Heart right ventricle (tissue), 16 donors: Measurements from ENCODE around the gene VSTM4. TPM values are rescaled to one million over a fixed set of nuclear protein-coding genes. Genes with fewer than 3 reads are reported as not detected.

Source experiments
- ATAC-seq, 8 donors: fragments of 200-7000 bp; cut with Tn5 transposase; one replicate each; pipeline ENCODE4 v1.9.1; 2020; ENCODE audit warnings: mild to moderate bottlenecking in 8 of 8, moderate library complexity in 8 of 8, moderate number of reproducible peaks in 1 of 8
- DNase-seq, 2 donors: peaks; one replicate each; pipeline ENCODE4 v3.0.0-alpha.2; 2020
- H3K27ac ChIP-seq, 10 donors: fragments of 200-600 bp; sonication (generic) in 2 of 10; one replicate each; pipeline versions ENCODE4 v1.5.0 to v1.8.0; 2020 to 2022; ENCODE audit warnings: mild to moderate bottlenecking in 3 of 10
- H3K27me3 ChIP-seq, 7 donors: fragments of 200-600 bp; one replicate each; pipeline ENCODE4 v1.8.0; 2021 to 2022; ENCODE audit warnings: mild to moderate bottlenecking in 2 of 7
- H3K36me3 ChIP-seq, 9 donors: fragments of 200-600 bp; sonication (generic) in 1 of 9; one replicate each; pipeline versions ENCODE4 v1.5.0 to v1.8.0; 2020 to 2022; ENCODE audit warnings: mild to moderate bottlenecking in 2 of 9
- H3K4me1 ChIP-seq, 9 donors: fragments of 200-600 bp; sonication (generic) in 1 of 9; one replicate each; pipeline versions ENCODE4 v1.5.0 to v1.8.0; 2020 to 2022; ENCODE audit warnings: mild to moderate bottlenecking in 4 of 9
- H3K4me3 ChIP-seq, 10 donors: fragments of 200-600 bp; sonication (generic) in 2 of 10; one replicate each; pipeline versions ENCODE4 v1.5.0 to v1.8.0; 2020 to 2022; ENCODE audit warnings: mild to moderate bottlenecking in 7 of 10, moderate library complexity in 2 of 10
- H3K9me3 ChIP-seq, 11 donors: fragments of 200-600 bp in 10 of 11; sonication (generic) in 2 of 11; one replicate each; pipeline versions ENCODE4 v1.5.0 to v1.8.0; 2013 to 2022; ENCODE audit warnings: mild to moderate bottlenecking in 2 of 11, control low read depth in 1 of 11, moderate library complexity in 1 of 11
- CTCF ChIP-seq, 9 donors: fragments of 200-600 bp; sonication (generic) in 2 of 9; IDR thresholded peaks; one replicate each; pipeline versions ENCODE4 v1.5.0 to v1.8.0; 2021 to 2022; ENCODE audit warnings: antibody characterized with exemption in 9 of 9, mild to moderate bottlenecking in 5 of 9, moderate library complexity in 1 of 9
- WGBS, 2 donors: extraction: QIAGEN DNeasy Blood & Tissue Kit; methylation state at CpG; one replicate each; pipeline ENCODE4 v1.1.7; 2013; ENCODE audit warnings: inconsistent platforms in 1 of 2; 5-methylcytosine and 5-hydroxymethylcytosine counted together
- intact Hi-C, 10 donors: fragments of 100-400 bp; cut with DNase I; formaldehyde crosslinking; loops; one replicate each; pipeline versions ENCODE4 v1.11.1 to v1.14.2; 2022
- polyA plus RNA-seq, 2 donors: library from polyadenylated mRNA; stranded (reverse); fragments of 200-250 nt; gene quantifications; one replicate each; pipeline ENCODE4 v1.2.3, GENCODE V29; 2013
- total RNA-seq, 10 donors: library from RNA; stranded (reverse); fragmentation: NEBNext Ultra II Directional in 3 of 10; extraction: Animal tissue kit (Norgen Biotek cat#: 25700) in 3 of 10; gene quantifications; one replicate each; pipeline versions ENCODE4 v1.2.1 to v1.2.4, GENCODE V29; 2021 to 2023
- donor health status: Arrhythmogenic right ventricular cardiomyopathy.
- donor health status: ischemic (EF 13 %, LVEDD 7.1; RV severe dilation, severe dysfunction).
- donor health status: healthy with polysubstance abuse.
- donor health status: DM: no; HTN: yes; CAD: no.
- donor health status: DM: no; HTN: no; CAD: no.
- donor health status: ischemic (EF 25% LVEDD 6.9; RV normal size, moderate dysfunction).
- donor health status: ischemic (EF 25% LVEDD 5.7; RV mildly dilated, moderate dysfunction).
- donor health status: healthy.
- donor health status: DM: yes; HTN: yes; CAD: no.
- donor health status: Ischemic cardiomyopathy.
- donor health status: ischemic (EF 35%, LVEDD 5.7; RV mildly dilated, moderate dysfunction).
- donor health status: nonischemic (EF 11% LVEDD 7.7; RV severe dilation, severe dysfunction).
- donor health status: DM: yes; HTN: yes; CAD: no.
- donor health status: PGD.
- donor health status: ischemic (EF 29% LVEDD 5.4; RV normal size, mild dysfunction).
- donor health status: nonischemic (EF 23%, LVEDD 6.1; RV moderate dilation, normal function).

VSTM4 gene
- total and polyA plus RNA-seq, 12 donors, result 5.0 to 26.7 (median 16.3) TPM

DNA sequence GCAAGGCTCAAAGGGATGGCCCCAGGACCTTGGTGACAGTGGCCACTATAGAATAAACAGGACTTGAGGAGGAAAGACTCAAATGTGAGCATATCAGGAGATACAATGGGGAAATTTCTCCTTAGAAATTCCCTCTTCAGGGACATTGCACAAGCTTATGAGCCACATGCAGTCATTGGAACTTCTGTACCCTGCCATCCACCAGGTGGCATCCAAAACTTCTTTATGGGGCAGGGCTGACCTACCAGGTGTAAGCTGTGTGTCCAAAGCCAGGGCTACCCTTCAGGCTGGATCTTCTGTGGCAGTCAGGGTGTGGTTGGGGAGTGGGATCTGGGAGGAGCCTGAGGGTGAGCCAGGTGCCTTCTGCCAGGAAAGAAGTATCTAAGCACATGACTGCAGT is 139.1 kb downstream of the VSTM4 start:
- no peaks in the 10 kb centered on the region for H3K27me3 ChIP-seq
- no peak overlapping the region for H3K27ac ChIP-seq
- no peaks in the 10 kb centered on the region for H3K9me3 ChIP-seq
- peaks cover 0 to 10% (median 0%) of the 10 kb centered on the region in 9 donors for H3K36me3 ChIP-seq
- intact Hi-C loops, result loop anchor here in 8 of 10 donors (1.0 to 10.0 kb wide), 7 partner anchors 186 to 541 kb away; no protein-coding TSS in a partner anchor
- peak in 8 of 9 donors; percentile 15 to 53 (median 46) for TF ChIP-seq CTCF (IDR thresholded peaks at IDR 0.05)
- no peak for DNase-seq
- H3K4me1 ChIP-seq, result peaks cover 0 to 2% (median 0%) of the 10 kb centered on the region in 9 donors
- no peak overlapping the region for H3K4me3 ChIP-seq
- ATAC-seq, result peak; percentile 20 to 81 (median 63)

DNA sequence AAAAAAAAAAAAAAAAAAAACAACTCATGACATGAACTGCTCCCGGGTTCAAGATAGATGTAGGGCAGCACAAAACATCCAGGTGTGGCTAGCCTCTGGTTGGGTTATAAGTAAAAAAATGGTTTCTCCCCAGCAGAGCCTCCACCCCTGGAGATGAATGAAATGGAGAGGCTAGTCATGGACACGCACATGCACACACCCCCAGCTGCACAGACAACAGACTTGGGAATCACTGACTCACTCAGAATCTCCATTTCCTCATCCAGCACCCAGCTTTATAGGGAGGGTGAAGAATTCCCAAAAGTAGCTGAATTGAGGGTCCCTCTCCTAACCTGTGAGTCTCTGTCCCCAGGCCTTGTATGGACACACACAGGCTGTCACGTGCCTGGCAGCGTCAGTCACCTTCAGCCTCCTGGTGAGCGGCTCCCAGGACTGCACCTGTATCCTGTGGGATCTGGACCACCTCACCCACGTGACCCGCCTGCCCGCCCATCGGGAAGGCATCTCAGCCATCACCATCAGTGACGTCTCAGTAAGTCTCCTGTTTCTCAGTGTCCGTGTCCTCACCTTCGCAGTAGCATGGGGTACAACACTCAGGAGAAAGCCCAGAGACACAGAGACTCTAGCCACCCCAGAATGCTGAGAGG is 140.7 kb downstream of the VSTM4 start:
- intact Hi-C loops, result loop anchor here in 7 of 10 donors (5.0 to 10.0 kb wide), 6 partner anchors 188 to 543 kb away; no protein-coding TSS in a partner anchor
- TF ChIP-seq CTCF (IDR thresholded peaks at IDR 0.05), result no peak
- 90 to 91% methylated on average over 12 of the region's 12 CpGs for WGBS, 2 donors
- no peaks in the 10 kb centered on the region for H3K9me3 ChIP-seq
- peaks cover 0 to 18% (median 0%) of the 10 kb centered on the region in 9 donors for H3K36me3 ChIP-seq
- H3K27me3 ChIP-seq, result no peaks in the 10 kb centered on the region
- no peak overlapping the region for H3K27ac ChIP-seq
- no peaks in the 10 kb centered on the region for H3K4me1 ChIP-seq
- ATAC-seq (no peak), DNase-seq (no peak)
- no peak overlapping the region for H3K4me3 ChIP-seq

GRCh38 chr10:48973065-48973464 is 142.3 kb downstream of the VSTM4 start:
- intact Hi-C loops, result loop anchor here in 2 of 10 donors (10.0 kb wide), 1 partner anchor 308 kb away; no protein-coding TSS in a partner anchor
- 88 to 89% methylated on average over 5 of the region's 5 CpGs for WGBS, 2 donors
- ATAC-seq, result no peak

GRCh38 chr10:48970654-48971053 is 144.7 kb downstream of the VSTM4 start:
- ATAC-seq (no peak), DNase-seq (no peak)
- Histone ChIP-seq H3K36me3 (peaks cover 0 to 15% (median 0%) of the 10 kb centered on the region in 9 donors), H3K27me3 (no peaks in the 10 kb centered on the region), H3K4me1 (peaks cover 0 to 2% (median 0%) of the 10 kb centered on the region in 9 donors), H3K27ac (no peak overlapping the region), H3K4me3 (no peak overlapping the region), H3K9me3 (no peaks in the 10 kb centered on the region)
- WGBS, 2 donors, result 86 to 92% methylated on average over 4 of the region's 4 CpGs
- no peak for TF ChIP-seq CTCF (IDR thresholded peaks at IDR 0.05)
- intact Hi-C loops, result loop anchor here in 2 of 10 donors (10.0 kb wide), 1 partner anchor 306 kb away; no protein-coding TSS in a partner anchor

More at GRCh38 chr10:48973065-48973464, 142.3 kb downstream of the VSTM4 start:
- H3K27me3 ChIP-seq, result no peaks in the 10 kb centered on the region
- H3K4me3 ChIP-seq, result no peak overlapping the region
- no peak overlapping the region for H3K27ac ChIP-seq
- H3K9me3 ChIP-seq, result no peaks in the 10 kb centered on the region
- no peak for TF ChIP-seq CTCF (IDR thresholded peaks at IDR 0.05)
- no peak for DNase-seq
- no peaks in the 10 kb centered on the region for H3K4me1 ChIP-seq
- peaks cover 0 to 18% (median 0%) of the 10 kb centered on the region in 9 donors for H3K36me3 ChIP-seq
